Spleen (tissue), 11 donors: Measurements from ENCODE around the gene NR3C1. TPM values are rescaled to one million over a fixed set of nuclear protein-coding genes. Genes with fewer than 3 reads are reported as not detected.

Source experiments
- DNase-seq: peaks from one replicate; pipeline ENCODE4 v3.0.0-alpha.2; 2020
- H3K27ac ChIP-seq, 8 donors: fragments of 200-600 bp; sonication (generic) in 7 of 8; 1 replicate in 4 of 8; 2 replicates in 4 of 8; pipeline versions ENCODE4 v1.5.0 to v1.8.0; 2016 to 2021; ENCODE audit warnings: inconsistent platforms in 4 of 8, mild to moderate bottlenecking in 4 of 8, moderate library complexity in 1 of 8
- H3K27me3 ChIP-seq, 7 donors: fragments of 200-600 bp; sonication (generic) in 6 of 7; replicated peaks in 1 of 7; 1 replicate in 4 of 7; 2 replicates in 3 of 7; pipeline versions ENCODE4 v1.5.0 to v1.8.0; 2016 to 2021; ENCODE audit warnings: inconsistent platforms in 3 of 7, mild to moderate bottlenecking in 1 of 7
- H3K36me3 ChIP-seq, 6 donors: fragments of 200-600 bp; sonication (generic) in 5 of 6; 1 replicate in 4 of 6; 2 replicates in 2 of 6; pipeline versions ENCODE4 v1.5.0 to v1.8.0; 2016 to 2021; ENCODE audit warnings: inconsistent platforms in 2 of 6
- H3K4me1 ChIP-seq, 6 donors: fragments of 200-600 bp; sonication (generic) in 5 of 6; 1 replicate in 3 of 6; 2 replicates in 3 of 6; pipeline versions ENCODE4 v1.5.0 to v1.8.0; 2016 to 2021; ENCODE audit warnings: inconsistent platforms in 3 of 6
- H3K4me3 ChIP-seq, 8 donors: fragments of 200-600 bp; sonication (generic) in 7 of 8; 1 replicate in 4 of 8; 2 replicates in 4 of 8; pipeline versions ENCODE4 v1.5.0 to v1.8.0; 2016 to 2021; ENCODE audit warnings: inconsistent platforms in 4 of 8, mild to moderate bottlenecking in 4 of 8, moderate library complexity in 2 of 8
- H3K9me3 ChIP-seq, 8 donors: fragments of 200-600 bp; sonication (generic) in 7 of 8; 1 replicate in 4 of 8; 2 replicates in 4 of 8; pipeline versions ENCODE4 v1.5.0 to v1.8.0; 2016 to 2021; ENCODE audit warnings: inconsistent platforms in 4 of 8
- POLR2A ChIP-seq, 3 donors: fragments of 450-650 bp; IDR thresholded peaks; one replicate each; pipeline ENCODE4 v1.5.1; 2017; ENCODE audit warnings: antibody characterized with exemption in 3 of 3, mild to moderate bottlenecking in 1 of 3
- POLR2AphosphoS5 ChIP-seq, 3 donors: sonication (generic); formaldehyde crosslinking; IDR thresholded peaks; one replicate each; pipeline ENCODE4 v1.5.1; 2017; ENCODE audit warnings: antibody characterized with exemption in 3 of 3
- WGBS, 5 donors: extraction: QIAGEN DNeasy Blood & Tissue Kit in 3 of 5; methylation state at CpG; one replicate each; pipeline versions ENCODE4 v1.1.5 to v1.1.7; 2013 to 2018; 5-methylcytosine and 5-hydroxymethylcytosine counted together
- intact Hi-C: fragments of 100-400 bp; cut with DNase I; formaldehyde crosslinking; loops from one replicate; pipeline ENCODE4 v1.15.0; 2023; ENCODE audit warnings: low total_unique reads
- polyA plus RNA-seq, 3 donors: library from polyadenylated mRNA; stranded (reverse); fragments of 200-250 nt; gene quantifications; one replicate each; pipeline ENCODE4 v1.2.1, GENCODE V29; 2013
- total RNA-seq, 7 donors: library from RNA; depleted of rRNA in 3 of 7; stranded (reverse); fragments of >200 nt in 3 of 7; fragmentation: NEBNext Ultra II Directional in 4 of 7; extraction: Animal tissue kit (Norgen Biotek cat#: 25700) in 4 of 7; gene quantifications; one replicate each; pipeline versions ENCODE4 v1.1.0 to v1.2.1, GENCODE V29; 2016 to 2021
- TF ChIP-seq, protein P1 (sequence below), 11 experiments: fragments of 200-600 bp in 7 of 11; fragments of 450-650 bp in 4 of 11; sonication (generic) in 4 of 11; IDR thresholded peaks in 8 of 11; conservative IDR thresholded peaks in 3 of 11; 1 replicate in 7 of 11; 2 replicates in 4 of 11; pipeline versions ENCODE4 v1.4.0 to v1.8.0; 2016 to 2021; ENCODE audit warnings: antibody characterized with exemption in 11 of 11, inconsistent platforms in 4 of 11, mild to moderate bottlenecking in 1 of 11
- donor health status: healthy with polysubstance abuse.
- donor health status: DM: no; HTN: no; CAD: no; lungs with moderate emphysema.
- donor health status: DM: no; HTN: no; CAD: no.
- donor health status: Bipolar disorder and iron deficiency.
- donor health status: healthy.
- donor health status: DM: no; HTN: no; CAD: no.
- donor health status: DM: yes; HTN: yes; CAD: no.

NR3C1 gene
- total and polyA plus RNA-seq, 10 donors: 18.2 to 97.8 (median 71.2) TPM

DNA sequence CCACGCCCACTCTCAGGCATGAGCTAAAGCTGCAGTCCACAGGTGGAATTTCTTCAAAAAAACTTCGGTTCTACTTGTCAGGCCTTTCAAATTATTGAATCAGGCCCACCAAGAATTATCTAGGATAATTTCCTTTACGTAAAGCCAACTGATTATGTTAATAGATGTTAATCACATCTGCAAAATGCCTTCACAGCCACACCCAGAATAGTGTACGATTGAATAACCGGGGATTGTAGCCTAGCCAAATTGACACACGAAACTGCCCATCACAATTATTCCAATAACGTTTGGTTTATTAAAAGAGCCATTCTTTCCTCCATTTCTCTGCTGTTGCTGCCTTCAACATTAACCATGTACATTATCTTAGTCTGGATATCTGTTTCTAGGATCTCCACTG lies 148.7 kb downstream of the NR3C1 start:
- Histone ChIP-seq H3K27me3 (no peaks in the 10 kb centered on the region), H3K9me3 (no peaks in the 10 kb centered on the region), H3K36me3 (no peaks in the 10 kb centered on the region), H3K27ac (no peak overlapping the region), H3K4me3 (no peak overlapping the region), H3K4me1 (no peaks in the 10 kb centered on the region)
- DNase-seq: no peak
- TF ChIP-seq POLR2AphosphoS5 (IDR thresholded peaks at IDR 0.05): no peak
- TF ChIP-seq POLR2A (IDR thresholded peaks at IDR 0.05): no peak
- TF ChIP-seq, protein P1, sequence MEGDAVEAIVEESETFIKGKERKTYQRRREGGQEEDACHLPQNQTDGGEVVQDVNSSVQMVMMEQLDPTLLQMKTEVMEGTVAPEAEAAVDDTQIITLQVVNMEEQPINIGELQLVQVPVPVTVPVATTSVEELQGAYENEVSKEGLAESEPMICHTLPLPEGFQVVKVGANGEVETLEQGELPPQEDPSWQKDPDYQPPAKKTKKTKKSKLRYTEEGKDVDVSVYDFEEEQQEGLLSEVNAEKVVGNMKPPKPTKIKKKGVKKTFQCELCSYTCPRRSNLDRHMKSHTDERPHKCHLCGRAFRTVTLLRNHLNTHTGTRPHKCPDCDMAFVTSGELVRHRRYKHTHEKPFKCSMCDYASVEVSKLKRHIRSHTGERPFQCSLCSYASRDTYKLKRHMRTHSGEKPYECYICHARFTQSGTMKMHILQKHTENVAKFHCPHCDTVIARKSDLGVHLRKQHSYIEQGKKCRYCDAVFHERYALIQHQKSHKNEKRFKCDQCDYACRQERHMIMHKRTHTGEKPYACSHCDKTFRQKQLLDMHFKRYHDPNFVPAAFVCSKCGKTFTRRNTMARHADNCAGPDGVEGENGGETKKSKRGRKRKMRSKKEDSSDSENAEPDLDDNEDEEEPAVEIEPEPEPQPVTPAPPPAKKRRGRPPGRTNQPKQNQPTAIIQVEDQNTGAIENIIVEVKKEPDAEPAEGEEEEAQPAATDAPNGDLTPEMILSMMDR (IDR thresholded peaks at IDR 0.05 in 8 of 11, conservative IDR thresholded peaks at IDR 0.05 in 3 of 11): no peak
- intact Hi-C loops: no loop called here
- 92 to 96% (median 93%) methylated on average over 7 of the region's 7 CpGs for WGBS, 5 donors

DNA sequence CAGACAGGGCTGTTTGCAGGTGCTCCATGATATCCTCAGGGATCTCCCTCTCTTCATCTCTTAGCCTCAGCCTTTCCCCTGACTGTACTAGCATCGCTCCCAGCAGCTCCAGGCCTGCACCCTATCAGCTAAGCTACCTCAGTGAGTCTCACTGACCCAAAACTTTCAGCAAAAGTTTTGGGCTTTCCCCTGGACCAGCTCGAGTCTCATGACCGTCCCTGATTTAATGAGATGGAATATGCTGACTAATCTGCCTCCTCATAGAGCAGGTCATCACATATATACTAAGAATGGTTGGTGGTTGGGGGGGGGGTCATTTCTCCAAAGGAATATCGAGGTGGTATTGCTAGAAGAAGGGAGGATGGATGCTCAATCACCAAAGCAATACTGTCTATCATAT lies 151.5 kb downstream of the NR3C1 start:
- no peaks in the 10 kb centered on the region for H3K27me3 ChIP-seq
- no peaks in the 10 kb centered on the region for H3K36me3 ChIP-seq
- H3K4me3 ChIP-seq: no peak overlapping the region
- WGBS, 5 donors: 63 to 86% (median 81%) methylated on average over 4 of the region's 4 CpGs
- DNase-seq: no peak
- no peaks in the 10 kb centered on the region for H3K9me3 ChIP-seq
- intact Hi-C loops: no loop called here
- TF ChIP-seq, protein P1 (IDR thresholded peaks at IDR 0.05 in 8 of 11, conservative IDR thresholded peaks at IDR 0.05 in 3 of 11): no peak
- TF ChIP-seq POLR2A (IDR thresholded peaks at IDR 0.05) (no peak), POLR2AphosphoS5 (IDR thresholded peaks at IDR 0.05) (no peak)
- no peak overlapping the region for H3K27ac ChIP-seq
- no peaks in the 10 kb centered on the region for H3K4me1 ChIP-seq

GRCh38 chr5:143251190-143251589 lies 152.3 kb downstream of the NR3C1 start:
- Histone ChIP-seq H3K4me3 (no peak overlapping the region), H3K36me3 (no peaks in the 10 kb centered on the region), H3K4me1 (no peaks in the 10 kb centered on the region), H3K27ac (no peak overlapping the region), H3K9me3 (no peaks in the 10 kb centered on the region), H3K27me3 (no peaks in the 10 kb centered on the region)
- intact Hi-C loops: no loop called here
- WGBS, 5 donors: 89 to 98% (median 90%) methylated on average over 3 of the region's 3 CpGs
- TF ChIP-seq, protein P1 (IDR thresholded peaks at IDR 0.05 in 8 of 11, conservative IDR thresholded peaks at IDR 0.05 in 3 of 11): no peak
- TF ChIP-seq POLR2A (IDR thresholded peaks at IDR 0.05) (no peak), POLR2AphosphoS5 (IDR thresholded peaks at IDR 0.05) (no peak)
- DNase-seq: no peak

DNA sequence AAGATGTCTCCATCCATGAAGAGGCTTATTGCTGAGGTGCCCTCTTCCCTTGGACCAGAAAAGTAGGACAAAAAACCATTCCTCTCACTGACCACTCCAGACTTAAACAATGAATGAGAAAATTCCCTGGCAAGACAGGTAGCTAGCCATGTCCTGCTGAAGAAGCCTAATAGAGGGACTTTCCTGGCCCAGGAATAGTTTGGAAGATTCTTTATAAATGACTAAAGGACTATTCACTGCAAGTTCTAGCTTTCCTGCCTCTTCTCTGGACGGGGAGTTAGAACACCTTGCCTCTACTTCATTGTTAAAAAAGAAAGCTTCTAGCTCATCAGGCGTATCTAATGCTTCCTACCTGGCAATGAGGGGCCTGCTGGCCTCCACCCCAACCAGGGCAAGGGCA lies 153.6 kb downstream of the NR3C1 start:
- no peaks in the 10 kb centered on the region for H3K27me3 ChIP-seq
- H3K36me3 ChIP-seq: no peaks in the 10 kb centered on the region
- WGBS, 5 donors: 78 to 92% (median 88%) methylated on average over 2 of the region's 2 CpGs
- peaks cover 0 to 6% (median 0%) of the 10 kb centered on the region in 8 donors for H3K9me3 ChIP-seq
- H3K4me1 ChIP-seq: no peaks in the 10 kb centered on the region
- intact Hi-C loops: no loop called here
- H3K4me3 ChIP-seq: no peak overlapping the region
- TF ChIP-seq, protein P1 (IDR thresholded peaks at IDR 0.05 in 8 of 11, conservative IDR thresholded peaks at IDR 0.05 in 3 of 11): no peak
- no peak for TF ChIP-seq POLR2A (IDR thresholded peaks at IDR 0.05)
- no peak for TF ChIP-seq POLR2AphosphoS5 (IDR thresholded peaks at IDR 0.05)
- H3K27ac ChIP-seq: no peak overlapping the region
- DNase-seq: no peak
